Astrocyte (in vitro differentiated cells and primary cell): ENCODE data around the gene CBFB.

Source experiments
- CTCF ChIP-seq: IDR thresholded peaks from 2 replicates; pipeline ENCODE4 v1.5.1; 2011; ENCODE audit warnings: low read depth, mild to moderate bottlenecking, inconsistent platforms, low read length, moderate library complexity; ENCODE audit not compliant: insufficient read depth
- EZH2 ChIP-seq: IDR thresholded peaks from 2 replicates; pipeline ENCODE4 v1.6.1; 2012; ENCODE audit warnings: mild to moderate bottlenecking, low read length, inconsistent platforms; ENCODE audit not compliant: insufficient read depth

DNA sequence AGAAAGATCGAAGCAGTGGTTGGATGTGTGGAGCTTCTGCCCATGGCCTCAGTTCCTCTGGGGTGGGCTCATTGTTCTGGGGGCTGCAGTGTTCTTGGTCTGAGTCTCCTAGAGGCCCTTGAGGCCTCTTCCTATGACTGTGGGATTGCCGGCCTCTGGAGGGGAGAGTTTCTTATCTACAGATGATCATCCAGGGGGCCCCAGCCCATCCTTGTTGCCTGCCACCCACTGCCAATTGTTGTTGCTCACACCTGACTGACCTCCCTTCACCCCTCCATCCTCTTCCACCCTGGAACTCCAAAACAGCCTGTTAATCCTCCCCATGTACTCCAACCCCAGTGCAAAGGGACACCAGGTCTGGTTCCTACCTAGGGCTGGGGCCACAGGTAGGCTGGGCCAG is 116.0 kb downstream of the CBFB start:
- TF ChIP-seq CTCF (no peak), EZH2 (no peak)
